ENCODE data around the gene APOB. TPM values are rescaled to one million over a fixed set of nuclear protein-coding genes. Genes with fewer than 3 reads are reported as not detected.

Gene APOB
- total and polyA plus RNA-seq, 10 of the 15 experiments (the other 5 are each of a cell fraction or from before 2014, with no cell fraction given): 1.4 TPM; not detected in 9

- in situ Hi-C loops (cut with MboI) (no loop called here), intact Hi-C loops (cut with micrococcal nuclease; ENCODE audit: unreplicated experiment) (no loop called here)
- H3K4me2 ChIP-seq (ENCODE audit: control insufficient read depth, insufficient read depth): no peak overlapping the region
- 45% methylated on average over 7 of the region's 7 CpGs for WGBS (ENCODE audit: insufficient coverage, insufficient replicate concordance, low lambda C conversion rate, missing lambda C conversion rate)
- H3K9me3 ChIP-seq (replicated peaks; ENCODE audit: control insufficient read depth, insufficient read depth, low read length): no peaks in the 10 kb centered on the region
- SMC1A ChIA-PET (ENCODE audit: uncharacterized antibody, unreplicated experiment): interaction anchor here (1.0 to 2.9 kb wide), 5 partner anchors 8 to 364 kb away, joined by 3 to 16 read pairs (median 3); no protein-coding TSS in a partner anchor
- H3K4me1 ChIP-seq (ENCODE audit: control insufficient read depth, insufficient read depth, low read length): no peaks in the 10 kb centered on the region
- RAD21 ChIA-PET (ENCODE audit: unreplicated experiment): interaction anchor here (0.9 to 1.5 kb wide), 2 partner anchors 62 to 363 kb away, joined by 3 to 4 read pairs; no protein-coding TSS in a partner anchor
- peaks cover 0 to 2% of the 10 kb centered on the region in 2 experiments; a peak in 1 of 4 replicates for H3K27me3 ChIP-seq (replicated peaks in 1 of 2; ENCODE audit: control insufficient read depth in 2 of 2, insufficient read depth in 2 of 2, low read length in 1 of 2)
- FAIRE-seq (no peak), ATAC-seq (no peak), DNase-seq (ENCODE audit: low read depth, low spot score) (no peak)
- no peak overlapping the region for H2AFZ ChIP-seq (ENCODE audit: control insufficient read depth, low read depth, low read length)
- H4K20me1 ChIP-seq (ENCODE audit: control insufficient read depth, insufficient read depth): no peaks in the 10 kb centered on the region
- H3K9ac ChIP-seq (ENCODE audit: control insufficient read depth, insufficient read depth, low read length): no peak overlapping the region
- POLR2A ChIA-PET: no interaction called here
- CTCF ChIA-PET: interaction anchor here (0.6 to 4.2 kb wide), 8 partner anchors 19 to 364 kb away, joined by 3 to 24 read pairs (median 4); partner anchors contain the start of gene APOB
- H3K27ac ChIP-seq (ENCODE audit: control insufficient read depth, insufficient read depth): no peak overlapping the region
- H3K4me3 ChIP-seq: no peak overlapping the region
- no peaks in the 10 kb centered on the region for H3K36me3 ChIP-seq (ENCODE audit: control insufficient read depth in 2 of 2, insufficient read depth in 2 of 2, low read length in 1 of 2)
- no peaks in the 10 kb centered on the region for H3K79me2 ChIP-seq (ENCODE audit: control insufficient read depth, insufficient read depth, low read length)
- no TSS peak for BruUV-seq (replicated peaks)
- TF ChIP-seq DPF2 (IDR thresholded peaks at IDR 0.05) (no peak), FOXK2 (IDR thresholded peaks at IDR 0.05) (no peak), ATF7 (IDR thresholded peaks at IDR 0.05; ENCODE audit: low read depth) (no peak), SREBF1 (IDR thresholded peaks at IDR 0.05; ENCODE audit: low read length) (no peak), MXI1 (IDR thresholded peaks at IDR 0.05; ENCODE audit: low read depth, low read length) (no peak), ZZZ3 (IDR thresholded peaks at IDR 0.05; ENCODE audit: control insufficient read depth, insufficient read length, low read depth) (no peak), SMC3 (IDR thresholded peaks at IDR 0.05; ENCODE audit: borderline replicate concordance, low read length) (no peak), JUND (IDR thresholded peaks at IDR 0.05; ENCODE audit: low read depth, low read length) (no peak), MAX (IDR thresholded peaks at IDR 0.05; ENCODE audit: low read depth, low read length) (no peak), PML (IDR thresholded peaks at IDR 0.05; ENCODE audit: low read length) (no peak), PAX5 (IDR thresholded peaks at IDR 0.05; ENCODE audit: borderline replicate concordance, low read depth, low read length) (no peak), EP300 (IDR thresholded peaks at IDR 0.05; ENCODE audit: borderline replicate concordance in 1 of 2, control insufficient read depth in 1 of 2, low read depth in 2 of 2, low read length in 2 of 2) (no peak), CEBPZ (IDR thresholded peaks at IDR 0.05; ENCODE audit: low read depth, low read length) (no peak), ZSCAN29 (IDR thresholded peaks at IDR 0.05) (no peak)
Observed at GRCh38 chr2:21024722-21025389, 19.0 kb downstream of the APOB start.
